Chondrocyte (in vitro differentiated cells): ENCODE data around the gene ZFP62. TPM values are rescaled to one million over a fixed set of nuclear protein-coding genes. Genes with fewer than 3 reads are reported as not detected.

ENCODE experiments used
- DNase-seq: peaks from one replicate; pipeline ENCODE4 v3.0.0; 2021; ENCODE audit warnings: mixed read lengths, low spot score
- H3K27ac Mint-ChIP-seq: one replicate; pipeline ENCODE4 v1.8.0; 2021; ENCODE audit warnings: mild to moderate bottlenecking, moderate library complexity, mixed read lengths; ENCODE audit not compliant: unreplicated experiment
- H3K27me3 Mint-ChIP-seq: 2 replicates; pipeline ENCODE4 v1.8.0; 2021; ENCODE audit warnings: low read depth, mixed read lengths
- H3K36me3 Mint-ChIP-seq: 2 replicates; pipeline ENCODE4 v1.8.0; 2021; ENCODE audit warnings: low read depth, mixed read lengths
- H3K4me1 Mint-ChIP-seq: 2 replicates; pipeline ENCODE4 v1.8.0; 2021; ENCODE audit warnings: low read depth, mild to moderate bottlenecking, mixed read lengths
- H3K4me3 Mint-ChIP-seq: one replicate; pipeline ENCODE4 v1.8.0; 2021; ENCODE audit warnings: mild to moderate bottlenecking, moderate library complexity, mixed read lengths; ENCODE audit not compliant: unreplicated experiment
- H3K9me3 Mint-ChIP-seq: 2 replicates; pipeline ENCODE4 v1.8.0; 2021; ENCODE audit warnings: low read depth, mixed read lengths
- total RNA-seq: library from RNA; stranded (reverse); gene quantifications from 3 replicates; pipeline ENCODE4 v1.2.1, GENCODE V29; 2021
- TF ChIP-seq, protein P1 (sequence below): fragments of 200-600 bp; sonication (generic); IDR thresholded peaks from 2 replicates; pipeline ENCODE4 v1.5.0; 2021; ENCODE audit warnings: antibody characterized with exemption, mild to moderate bottlenecking, moderate library complexity

ZFP62 gene
- total RNA-seq, 1 donor from 2014 or later: 13.3 TPM

- H3K9me3 Mint-ChIP-seq: no peaks in the 10 kb centered on the region
- H3K4me3 Mint-ChIP-seq: peak overlapping the region; percentile 51
- H3K36me3 Mint-ChIP-seq: peaks cover 4% of the 10 kb centered on the region
- H3K4me1 Mint-ChIP-seq: peaks cover 76% of the 10 kb centered on the region
- H3K27me3 Mint-ChIP-seq: no peaks in the 10 kb centered on the region
- TF ChIP-seq, protein P1, sequence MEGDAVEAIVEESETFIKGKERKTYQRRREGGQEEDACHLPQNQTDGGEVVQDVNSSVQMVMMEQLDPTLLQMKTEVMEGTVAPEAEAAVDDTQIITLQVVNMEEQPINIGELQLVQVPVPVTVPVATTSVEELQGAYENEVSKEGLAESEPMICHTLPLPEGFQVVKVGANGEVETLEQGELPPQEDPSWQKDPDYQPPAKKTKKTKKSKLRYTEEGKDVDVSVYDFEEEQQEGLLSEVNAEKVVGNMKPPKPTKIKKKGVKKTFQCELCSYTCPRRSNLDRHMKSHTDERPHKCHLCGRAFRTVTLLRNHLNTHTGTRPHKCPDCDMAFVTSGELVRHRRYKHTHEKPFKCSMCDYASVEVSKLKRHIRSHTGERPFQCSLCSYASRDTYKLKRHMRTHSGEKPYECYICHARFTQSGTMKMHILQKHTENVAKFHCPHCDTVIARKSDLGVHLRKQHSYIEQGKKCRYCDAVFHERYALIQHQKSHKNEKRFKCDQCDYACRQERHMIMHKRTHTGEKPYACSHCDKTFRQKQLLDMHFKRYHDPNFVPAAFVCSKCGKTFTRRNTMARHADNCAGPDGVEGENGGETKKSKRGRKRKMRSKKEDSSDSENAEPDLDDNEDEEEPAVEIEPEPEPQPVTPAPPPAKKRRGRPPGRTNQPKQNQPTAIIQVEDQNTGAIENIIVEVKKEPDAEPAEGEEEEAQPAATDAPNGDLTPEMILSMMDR: no peak
- DNase-seq: peak; percentile 84
- peak overlapping the region; percentile 62 for H3K27ac Mint-ChIP-seq
Observed at GRCh38 chr5:180803181-180804128, 57.6 kb downstream of the ZFP62 start.

- H3K9me3 Mint-ChIP-seq: no peaks in the 10 kb centered on the region
- TF ChIP-seq, protein P1: peak; percentile 6
- H3K4me1 Mint-ChIP-seq: peaks cover 76% of the 10 kb centered on the region
- H3K4me3 Mint-ChIP-seq: peak within 1 kb of the TSS; percentile 83
- peaks cover 4% of the 10 kb centered on the region for H3K36me3 Mint-ChIP-seq
- no peaks in the 10 kb centered on the region for H3K27me3 Mint-ChIP-seq
- no peak for DNase-seq
- peak within 1 kb of the TSS; percentile 96 for H3K27ac Mint-ChIP-seq
Observed at GRCh38 chr5:180802325-180803180, 58.5 kb downstream of the ZFP62 start, which contains the start of gene MGAT1. TSS of gene MGAT1 (minus strand) at chr5:180802806. CDS start at chr5:180792971, 9,835 bp downstream.

- H3K9me3 Mint-ChIP-seq: no peaks in the 10 kb centered on the region
- no peaks in the 10 kb centered on the region for H3K27me3 Mint-ChIP-seq
- TF ChIP-seq, protein P1: no peak
- peak overlapping the region; percentile 83 for H3K4me3 Mint-ChIP-seq
- no peak for DNase-seq
- H3K4me1 Mint-ChIP-seq: peaks cover 74% of the 10 kb centered on the region
- peaks cover 4% of the 10 kb centered on the region for H3K36me3 Mint-ChIP-seq
- peak overlapping the region; percentile 96 for H3K27ac Mint-ChIP-seq
Observed at GRCh38 chr5:180801596-180802324, 59.3 kb downstream of the ZFP62 start.

DNA sequence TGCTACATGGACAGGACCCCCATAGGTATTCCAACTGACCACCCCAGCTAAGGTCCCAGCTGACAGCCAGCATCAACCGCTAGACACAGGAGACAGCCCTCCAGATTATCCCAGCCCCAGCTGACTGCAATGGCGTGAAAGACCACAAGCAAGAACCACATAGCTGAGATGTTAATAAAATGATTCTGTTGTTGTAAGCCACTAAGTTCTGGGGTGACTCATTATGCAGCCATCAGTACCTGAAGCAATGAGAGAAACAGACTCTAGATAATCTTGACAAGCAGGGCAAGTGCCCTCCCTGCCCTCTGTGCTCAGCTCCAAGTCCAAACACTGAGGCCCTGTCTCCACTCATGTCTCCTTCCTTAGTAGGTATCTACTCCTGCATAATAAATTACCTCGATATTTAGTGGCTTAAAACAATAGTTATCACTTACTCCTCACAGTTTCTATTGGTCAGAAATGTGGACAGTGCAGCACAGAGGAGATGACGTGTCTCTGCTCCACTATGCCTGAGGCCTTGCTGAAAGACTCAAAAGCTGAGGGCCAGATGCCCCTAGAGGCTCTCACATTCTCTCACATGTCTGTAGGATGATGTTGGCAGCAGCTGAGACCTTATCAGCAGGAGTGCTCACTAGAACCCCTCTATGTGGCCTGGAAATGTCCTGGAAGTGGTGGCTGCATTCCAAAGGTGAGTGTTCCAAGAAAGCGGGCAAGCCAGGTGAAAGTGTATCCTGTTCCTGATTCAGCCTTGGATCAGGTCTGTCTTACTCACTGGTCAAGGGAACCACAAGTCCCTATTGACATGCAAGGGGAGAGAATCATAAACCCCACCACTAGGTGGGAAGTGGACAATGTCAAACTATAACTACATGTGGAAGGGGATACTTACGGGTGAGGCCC, 60.9 kb downstream of the ZFP62 start:
- peaks cover 6% of the 10 kb centered on the region for H3K36me3 Mint-ChIP-seq
- H3K27me3 Mint-ChIP-seq: no peaks in the 10 kb centered on the region
- no peak for DNase-seq
- peak overlapping the region; percentile 96 for H3K27ac Mint-ChIP-seq
- H3K4me3 Mint-ChIP-seq: peak overlapping the region; percentile 23
- H3K4me1 Mint-ChIP-seq: peaks cover 70% of the 10 kb centered on the region
- no peaks in the 10 kb centered on the region for H3K9me3 Mint-ChIP-seq
- TF ChIP-seq, protein P1: peak; percentile 46
